Loucy (cell line): ENCODE results near the gene GHDC.
A peak's percentile ranks its signal among the peaks of the same experiment; 100 is the strongest.

ENCODE experiments used
- H2AFZ ChIP-seq: fragments of 200-600 bp; sonication (generic); 2 replicates; pipeline ENCODE4 v1.6.0; 2016; ENCODE audit warnings: antibody characterized with exemption, mild to moderate bottlenecking, low read length, moderate library complexity
- H3F3A ChIP-seq: fragments of 200-600 bp; 2 replicates; pipeline ENCODE4 v1.6.0; 2016; ENCODE audit warnings: antibody characterized with exemption, low read depth, mild to moderate bottlenecking
- H3K27me3 ChIP-seq: fragments of 200-600 bp; sonication (generic); 2 replicates; pipeline ENCODE4 v1.6.1; 2014; ENCODE audit warnings: low read length, mild to moderate bottlenecking; ENCODE audit not compliant: insufficient read depth, poor library complexity, severe bottlenecking
- H3K36me3 ChIP-seq: fragments of 200-600 bp; sonication (generic); 2 replicates; pipeline ENCODE4 v1.6.1; 2016; ENCODE audit warnings: low read length; ENCODE audit not compliant: insufficient read depth
- H3K4me1 ChIP-seq: fragments of 200-600 bp; sonication (generic); 2 replicates; pipeline ENCODE4 v1.5.1; 2014; ENCODE audit warnings: low read length, mild to moderate bottlenecking; ENCODE audit not compliant: insufficient read depth, poor library complexity, severe bottlenecking
- H3K4me2 ChIP-seq: fragments of 200-600 bp; sonication (generic); 2 replicates; pipeline ENCODE4 v1.6.0; 2014; ENCODE audit warnings: antibody characterized with exemption, low read length, low read depth, mild to moderate bottlenecking; ENCODE audit not compliant: poor library complexity, severe bottlenecking
- H3K4me3 ChIP-seq: fragments of 200-600 bp; sonication (generic); 2 replicates; pipeline ENCODE4 v1.5.1; 2014; ENCODE audit warnings: low read length, mild to moderate bottlenecking, mixed read lengths; ENCODE audit not compliant: poor library complexity, severe bottlenecking
- H3K79me2 ChIP-seq: fragments of 200-600 bp; sonication (generic); 2 replicates; pipeline ENCODE4 v1.6.1; 2014; ENCODE audit warnings: low read length; ENCODE audit not compliant: insufficient read depth
- H3K9ac ChIP-seq: fragments of 200-600 bp; sonication (generic); 2 replicates; pipeline ENCODE4 v1.6.0; 2014; ENCODE audit warnings: mild to moderate bottlenecking, low read depth, low read length, moderate library complexity; ENCODE audit not compliant: poor library complexity, severe bottlenecking
- H3K9me2 ChIP-seq: fragments of 200-600 bp; sonication (generic); replicated peaks from 2 replicates; pipeline ENCODE4 v1.6.1; 2016; ENCODE audit warnings: low read depth, low read length, mixed read lengths
- H3K9me3 ChIP-seq: fragments of 200-600 bp; sonication (generic); 2 replicates; pipeline ENCODE4 v1.6.1; 2014; ENCODE audit warnings: mild to moderate bottlenecking, antibody characterized with exemption, low read length, low read depth; ENCODE audit not compliant: insufficient read depth
- H4K20me1 ChIP-seq: fragments of 200-600 bp; sonication (generic); 2 replicates; pipeline ENCODE4 v1.6.0; 2014; ENCODE audit warnings: antibody characterized with exemption, low read length, mild to moderate bottlenecking; ENCODE audit not compliant: insufficient read depth, poor library complexity, severe bottlenecking
- CTCF ChIP-seq: fragments of 200-600 bp; sonication (generic); conservative IDR thresholded peaks from 2 replicates; pipeline ENCODE4 v1.5.1; 2014; ENCODE audit warnings: mild to moderate bottlenecking, antibody characterized with exemption, low read length
- EZH2phosphoT487 ChIP-seq: fragments of 200-600 bp; IDR thresholded peaks from 2 replicates; pipeline ENCODE4 v1.6.1; 2018; ENCODE audit warnings: antibody characterized with exemption, mild to moderate bottlenecking, moderate library complexity, borderline replicate concordance

Gene GHDC

GRCh38 chr17:42163113-42163512 is 31.2 kb downstream of the GHDC start:
- Histone ChIP-seq H3K9me2 (no peaks in the 10 kb centered on the region), H3K36me3 (no peaks in the 10 kb centered on the region), H3K79me2 (no peaks in the 10 kb centered on the region), H3K27me3 (no peaks in the 10 kb centered on the region), H3K9ac (no peak overlapping the region), H4K20me1 (no peaks in the 10 kb centered on the region), H3K4me3 (no peak overlapping the region), H3K9me3 (no peaks in the 10 kb centered on the region), H3K4me2 (no peak overlapping the region), H2AFZ (0 out of 2 replicates have a peak overlapping the region, but pooled peaks have one; percentile 56), H3F3A (no peaks in the 10 kb centered on the region), H3K4me1 (no peaks in the 10 kb centered on the region)
- TF ChIP-seq EZH2phosphoT487 (no peak), CTCF (peak; percentile 91)

GRCh38 chr17:42160531-42160910 is 33.8 kb downstream of the GHDC start:
- Histone ChIP-seq H3K9me2 (no peaks in the 10 kb centered on the region), H3K4me3 (no peak overlapping the region), H3K79me2 (no peaks in the 10 kb centered on the region), H2AFZ (no peak overlapping the region), H4K20me1 (no peaks in the 10 kb centered on the region), H3K9me3 (no peaks in the 10 kb centered on the region), H3K4me1 (no peaks in the 10 kb centered on the region), H3K27me3 (no peaks in the 10 kb centered on the region), H3F3A (no peaks in the 10 kb centered on the region), H3K9ac (no peak overlapping the region), H3K4me2 (no peak overlapping the region), H3K36me3 (no peaks in the 10 kb centered on the region)
- no peak for TF ChIP-seq CTCF
- no peak for TF ChIP-seq EZH2phosphoT487

- Histone ChIP-seq H2AFZ (no peak overlapping the region), H3F3A (no peaks in the 10 kb centered on the region), H3K4me1 (no peaks in the 10 kb centered on the region), H3K79me2 (no peaks in the 10 kb centered on the region), H3K9me2 (no peaks in the 10 kb centered on the region), H4K20me1 (no peaks in the 10 kb centered on the region), H3K4me3 (no peak overlapping the region), H3K27me3 (no peaks in the 10 kb centered on the region), H3K9me3 (no peaks in the 10 kb centered on the region), H3K36me3 (no peaks in the 10 kb centered on the region), H3K4me2 (no peak overlapping the region), H3K9ac (no peak overlapping the region)
- TF ChIP-seq EZH2phosphoT487 (no peak), CTCF (no peak)
Measured at GRCh38 chr17:42159796-42160530, 34.3 kb downstream of the GHDC start.
